Measurements from ENCODE around the gene TRAPPC3L. TPM values are rescaled to one million over a fixed set of nuclear protein-coding genes. Genes with fewer than 3 reads are reported as not detected.

Gene TRAPPC3L
- total and polyA plus RNA-seq, 9 of the 15 experiments (the other 6 are each of a cell fraction or from before 2014, with no cell fraction given): not detected

DNA sequence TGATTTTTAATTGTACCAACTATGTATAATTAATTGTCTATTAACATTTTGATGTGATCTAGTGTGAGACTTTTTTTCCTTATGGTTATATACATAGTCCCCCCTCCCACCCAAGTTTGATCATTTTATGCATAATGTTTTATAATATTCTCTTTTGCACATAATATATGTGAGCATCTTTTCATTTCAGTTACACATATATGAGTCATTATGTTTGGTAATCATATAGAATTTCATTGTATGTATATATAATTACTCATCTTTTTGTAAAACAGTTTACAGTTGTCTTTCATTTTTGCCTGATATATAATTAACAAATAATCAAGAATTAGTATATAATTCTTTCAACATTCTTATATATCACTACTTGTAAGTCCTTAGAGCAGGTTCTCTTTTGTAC is 40.8 kb upstream of the TRAPPC3L start (continued):
- TF ChIP-seq, protein P1, sequence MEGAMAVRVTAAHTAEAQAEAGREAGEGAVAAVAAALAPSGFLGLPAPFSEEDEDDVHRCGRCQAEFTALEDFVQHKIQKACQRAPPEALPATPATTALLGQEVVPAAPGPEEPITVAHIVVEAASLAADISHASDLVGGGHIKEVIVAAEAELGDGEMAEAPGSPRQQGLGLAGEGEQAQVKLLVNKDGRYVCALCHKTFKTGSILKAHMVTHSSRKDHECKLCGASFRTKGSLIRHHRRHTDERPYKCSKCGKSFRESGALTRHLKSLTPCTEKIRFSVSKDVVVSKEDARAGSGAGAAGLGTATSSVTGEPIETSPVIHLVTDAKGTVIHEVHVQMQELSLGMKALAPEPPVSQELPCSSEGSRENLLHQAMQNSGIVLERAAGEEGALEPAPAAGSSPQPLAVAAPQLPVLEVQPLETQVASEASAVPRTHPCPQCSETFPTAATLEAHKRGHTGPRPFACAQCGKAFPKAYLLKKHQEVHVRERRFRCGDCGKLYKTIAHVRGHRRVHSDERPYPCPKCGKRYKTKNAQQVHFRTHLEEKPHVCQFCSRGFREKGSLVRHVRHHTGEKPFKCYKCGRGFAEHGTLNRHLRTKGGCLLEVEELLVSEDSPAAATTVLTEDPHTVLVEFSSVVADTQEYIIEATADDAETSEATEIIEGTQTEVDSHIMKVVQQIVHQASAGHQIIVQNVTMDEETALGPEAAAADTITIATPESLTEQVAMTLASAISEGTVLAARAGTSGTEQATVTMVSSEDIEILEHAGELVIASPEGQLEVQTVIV (CRISPR knock-in tag; IDR thresholded peaks at IDR 0.05; ENCODE audit: borderline replicate concordance): no peak
- TF ChIP-seq, protein P2, sequence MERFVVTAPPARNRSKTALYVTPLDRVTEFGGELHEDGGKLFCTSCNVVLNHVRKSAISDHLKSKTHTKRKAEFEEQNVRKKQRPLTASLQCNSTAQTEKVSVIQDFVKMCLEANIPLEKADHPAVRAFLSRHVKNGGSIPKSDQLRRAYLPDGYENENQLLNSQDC (CRISPR knock-in tag; IDR thresholded peaks at IDR 0.05): no peak
- TF ChIP-seq DDX20 (tag; IDR thresholded peaks at IDR 0.05; ENCODE audit: low read depth): no peak
- TF ChIP-seq, protein P3, sequence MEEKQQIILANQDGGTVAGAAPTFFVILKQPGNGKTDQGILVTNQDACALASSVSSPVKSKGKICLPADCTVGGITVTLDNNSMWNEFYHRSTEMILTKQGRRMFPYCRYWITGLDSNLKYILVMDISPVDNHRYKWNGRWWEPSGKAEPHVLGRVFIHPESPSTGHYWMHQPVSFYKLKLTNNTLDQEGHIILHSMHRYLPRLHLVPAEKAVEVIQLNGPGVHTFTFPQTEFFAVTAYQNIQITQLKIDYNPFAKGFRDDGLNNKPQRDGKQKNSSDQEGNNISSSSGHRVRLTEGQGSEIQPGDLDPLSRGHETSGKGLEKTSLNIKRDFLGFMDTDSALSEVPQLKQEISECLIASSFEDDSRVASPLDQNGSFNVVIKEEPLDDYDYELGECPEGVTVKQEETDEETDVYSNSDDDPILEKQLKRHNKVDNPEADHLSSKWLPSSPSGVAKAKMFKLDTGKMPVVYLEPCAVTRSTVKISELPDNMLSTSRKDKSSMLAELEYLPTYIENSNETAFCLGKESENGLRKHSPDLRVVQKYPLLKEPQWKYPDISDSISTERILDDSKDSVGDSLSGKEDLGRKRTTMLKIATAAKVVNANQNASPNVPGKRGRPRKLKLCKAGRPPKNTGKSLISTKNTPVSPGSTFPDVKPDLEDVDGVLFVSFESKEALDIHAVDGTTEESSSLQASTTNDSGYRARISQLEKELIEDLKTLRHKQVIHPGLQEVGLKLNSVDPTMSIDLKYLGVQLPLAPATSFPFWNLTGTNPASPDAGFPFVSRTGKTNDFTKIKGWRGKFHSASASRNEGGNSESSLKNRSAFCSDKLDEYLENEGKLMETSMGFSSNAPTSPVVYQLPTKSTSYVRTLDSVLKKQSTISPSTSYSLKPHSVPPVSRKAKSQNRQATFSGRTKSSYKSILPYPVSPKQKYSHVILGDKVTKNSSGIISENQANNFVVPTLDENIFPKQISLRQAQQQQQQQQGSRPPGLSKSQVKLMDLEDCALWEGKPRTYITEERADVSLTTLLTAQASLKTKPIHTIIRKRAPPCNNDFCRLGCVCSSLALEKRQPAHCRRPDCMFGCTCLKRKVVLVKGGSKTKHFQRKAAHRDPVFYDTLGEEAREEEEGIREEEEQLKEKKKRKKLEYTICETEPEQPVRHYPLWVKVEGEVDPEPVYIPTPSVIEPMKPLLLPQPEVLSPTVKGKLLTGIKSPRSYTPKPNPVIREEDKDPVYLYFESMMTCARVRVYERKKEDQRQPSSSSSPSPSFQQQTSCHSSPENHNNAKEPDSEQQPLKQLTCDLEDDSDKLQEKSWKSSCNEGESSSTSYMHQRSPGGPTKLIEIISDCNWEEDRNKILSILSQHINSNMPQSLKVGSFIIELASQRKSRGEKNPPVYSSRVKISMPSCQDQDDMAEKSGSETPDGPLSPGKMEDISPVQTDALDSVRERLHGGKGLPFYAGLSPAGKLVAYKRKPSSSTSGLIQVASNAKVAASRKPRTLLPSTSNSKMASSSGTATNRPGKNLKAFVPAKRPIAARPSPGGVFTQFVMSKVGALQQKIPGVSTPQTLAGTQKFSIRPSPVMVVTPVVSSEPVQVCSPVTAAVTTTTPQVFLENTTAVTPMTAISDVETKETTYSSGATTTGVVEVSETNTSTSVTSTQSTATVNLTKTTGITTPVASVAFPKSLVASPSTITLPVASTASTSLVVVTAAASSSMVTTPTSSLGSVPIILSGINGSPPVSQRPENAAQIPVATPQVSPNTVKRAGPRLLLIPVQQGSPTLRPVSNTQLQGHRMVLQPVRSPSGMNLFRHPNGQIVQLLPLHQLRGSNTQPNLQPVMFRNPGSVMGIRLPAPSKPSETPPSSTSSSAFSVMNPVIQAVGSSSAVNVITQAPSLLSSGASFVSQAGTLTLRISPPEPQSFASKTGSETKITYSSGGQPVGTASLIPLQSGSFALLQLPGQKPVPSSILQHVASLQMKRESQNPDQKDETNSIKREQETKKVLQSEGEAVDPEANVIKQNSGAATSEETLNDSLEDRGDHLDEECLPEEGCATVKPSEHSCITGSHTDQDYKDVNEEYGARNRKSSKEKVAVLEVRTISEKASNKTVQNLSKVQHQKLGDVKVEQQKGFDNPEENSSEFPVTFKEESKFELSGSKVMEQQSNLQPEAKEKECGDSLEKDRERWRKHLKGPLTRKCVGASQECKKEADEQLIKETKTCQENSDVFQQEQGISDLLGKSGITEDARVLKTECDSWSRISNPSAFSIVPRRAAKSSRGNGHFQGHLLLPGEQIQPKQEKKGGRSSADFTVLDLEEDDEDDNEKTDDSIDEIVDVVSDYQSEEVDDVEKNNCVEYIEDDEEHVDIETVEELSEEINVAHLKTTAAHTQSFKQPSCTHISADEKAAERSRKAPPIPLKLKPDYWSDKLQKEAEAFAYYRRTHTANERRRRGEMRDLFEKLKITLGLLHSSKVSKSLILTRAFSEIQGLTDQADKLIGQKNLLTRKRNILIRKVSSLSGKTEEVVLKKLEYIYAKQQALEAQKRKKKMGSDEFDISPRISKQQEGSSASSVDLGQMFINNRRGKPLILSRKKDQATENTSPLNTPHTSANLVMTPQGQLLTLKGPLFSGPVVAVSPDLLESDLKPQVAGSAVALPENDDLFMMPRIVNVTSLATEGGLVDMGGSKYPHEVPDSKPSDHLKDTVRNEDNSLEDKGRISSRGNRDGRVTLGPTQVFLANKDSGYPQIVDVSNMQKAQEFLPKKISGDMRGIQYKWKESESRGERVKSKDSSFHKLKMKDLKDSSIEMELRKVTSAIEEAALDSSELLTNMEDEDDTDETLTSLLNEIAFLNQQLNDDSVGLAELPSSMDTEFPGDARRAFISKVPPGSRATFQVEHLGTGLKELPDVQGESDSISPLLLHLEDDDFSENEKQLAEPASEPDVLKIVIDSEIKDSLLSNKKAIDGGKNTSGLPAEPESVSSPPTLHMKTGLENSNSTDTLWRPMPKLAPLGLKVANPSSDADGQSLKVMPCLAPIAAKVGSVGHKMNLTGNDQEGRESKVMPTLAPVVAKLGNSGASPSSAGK (IDR thresholded peaks at IDR 0.05): no peak
